ENCODE data around the gene NUP205.

DNA sequence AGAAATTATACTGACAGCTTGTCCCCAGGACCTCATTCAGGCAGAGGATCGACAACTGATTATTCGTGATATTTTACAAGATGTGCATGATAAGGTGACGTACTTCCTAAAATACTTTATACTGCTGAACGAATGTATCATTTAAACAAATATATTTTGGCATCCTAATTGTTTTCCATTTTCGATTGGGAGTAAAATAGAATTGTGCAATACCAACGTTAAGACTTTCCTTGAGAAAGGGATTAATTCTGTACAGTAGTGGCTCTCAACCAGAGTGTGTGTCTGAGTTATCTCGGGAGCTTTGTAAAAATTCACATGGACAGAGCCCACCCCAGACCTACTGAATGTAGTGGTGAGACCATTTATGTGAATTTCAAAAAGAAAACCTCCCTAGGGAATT, 60.8 kb downstream of the NUP205 start:
- no peak for TF ChIP-seq POLR2A (IDR thresholded peaks at IDR 0.05)
- TF ChIP-seq, protein P1, sequence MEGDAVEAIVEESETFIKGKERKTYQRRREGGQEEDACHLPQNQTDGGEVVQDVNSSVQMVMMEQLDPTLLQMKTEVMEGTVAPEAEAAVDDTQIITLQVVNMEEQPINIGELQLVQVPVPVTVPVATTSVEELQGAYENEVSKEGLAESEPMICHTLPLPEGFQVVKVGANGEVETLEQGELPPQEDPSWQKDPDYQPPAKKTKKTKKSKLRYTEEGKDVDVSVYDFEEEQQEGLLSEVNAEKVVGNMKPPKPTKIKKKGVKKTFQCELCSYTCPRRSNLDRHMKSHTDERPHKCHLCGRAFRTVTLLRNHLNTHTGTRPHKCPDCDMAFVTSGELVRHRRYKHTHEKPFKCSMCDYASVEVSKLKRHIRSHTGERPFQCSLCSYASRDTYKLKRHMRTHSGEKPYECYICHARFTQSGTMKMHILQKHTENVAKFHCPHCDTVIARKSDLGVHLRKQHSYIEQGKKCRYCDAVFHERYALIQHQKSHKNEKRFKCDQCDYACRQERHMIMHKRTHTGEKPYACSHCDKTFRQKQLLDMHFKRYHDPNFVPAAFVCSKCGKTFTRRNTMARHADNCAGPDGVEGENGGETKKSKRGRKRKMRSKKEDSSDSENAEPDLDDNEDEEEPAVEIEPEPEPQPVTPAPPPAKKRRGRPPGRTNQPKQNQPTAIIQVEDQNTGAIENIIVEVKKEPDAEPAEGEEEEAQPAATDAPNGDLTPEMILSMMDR (IDR thresholded peaks at IDR 0.05) = no peak

Data from adrenal gland (tissue), 5 donors.